ENCODE results near the gene RAB34. TPM values are rescaled to one million over a fixed set of nuclear protein-coding genes. Genes with fewer than 3 reads are reported as not detected.

The RAB34 gene
- total and polyA plus RNA-seq, 2 donors (not counting 1 experiment from before 2014, with no cell fraction given): 17.1 to 18.0 TPM

- peaks cover 11 to 20% of the 10 kb centered on the region in 2 donors for H3K4me1 ChIP-seq (ENCODE audit: control insufficient read depth in 2 of 2, insufficient read depth in 2 of 2, low read length in 2 of 2)
- Mint-ChIP-seq H3K27ac (peak within 1 kb of the TSS; percentile 93), H3K27me3 (no peaks in the 10 kb centered on the region), H3K4me3 (peak within 1 kb of the TSS; percentile 96), H3K9me3 (ENCODE audit: insufficient read depth) (no peaks in the 10 kb centered on the region), H3K4me1 (peaks cover 19% of the 10 kb centered on the region)
- WGBS (ENCODE audit: insufficient coverage): 0% methylated on average over 20 of the region's 20 CpGs
- TF ChIP-seq, protein P1, sequence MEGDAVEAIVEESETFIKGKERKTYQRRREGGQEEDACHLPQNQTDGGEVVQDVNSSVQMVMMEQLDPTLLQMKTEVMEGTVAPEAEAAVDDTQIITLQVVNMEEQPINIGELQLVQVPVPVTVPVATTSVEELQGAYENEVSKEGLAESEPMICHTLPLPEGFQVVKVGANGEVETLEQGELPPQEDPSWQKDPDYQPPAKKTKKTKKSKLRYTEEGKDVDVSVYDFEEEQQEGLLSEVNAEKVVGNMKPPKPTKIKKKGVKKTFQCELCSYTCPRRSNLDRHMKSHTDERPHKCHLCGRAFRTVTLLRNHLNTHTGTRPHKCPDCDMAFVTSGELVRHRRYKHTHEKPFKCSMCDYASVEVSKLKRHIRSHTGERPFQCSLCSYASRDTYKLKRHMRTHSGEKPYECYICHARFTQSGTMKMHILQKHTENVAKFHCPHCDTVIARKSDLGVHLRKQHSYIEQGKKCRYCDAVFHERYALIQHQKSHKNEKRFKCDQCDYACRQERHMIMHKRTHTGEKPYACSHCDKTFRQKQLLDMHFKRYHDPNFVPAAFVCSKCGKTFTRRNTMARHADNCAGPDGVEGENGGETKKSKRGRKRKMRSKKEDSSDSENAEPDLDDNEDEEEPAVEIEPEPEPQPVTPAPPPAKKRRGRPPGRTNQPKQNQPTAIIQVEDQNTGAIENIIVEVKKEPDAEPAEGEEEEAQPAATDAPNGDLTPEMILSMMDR (IDR thresholded peaks at IDR 0.05): no peak
- TF ChIP-seq EZH2 (IDR thresholded peaks at IDR 0.05; ENCODE audit: borderline replicate concordance, insufficient read depth, low read depth, low read length, poor library complexity, severe bottlenecking): no peak
- peaks cover 0 to 2% (median 0%) of the 10 kb centered on the region in 4 experiments for H3K27me3 ChIP-seq (replicated peaks in 1 of 4; ENCODE audit: control extremely low read depth in 1 of 4, control insufficient read depth in 3 of 4, insufficient read depth in 4 of 4, low read length in 3 of 4)
- peak within 1 kb of the TSS; percentile 96 for H2AFZ ChIP-seq (ENCODE audit: insufficient read depth, low read depth, low read length, poor library complexity, severe bottlenecking)
- ATAC-seq (ENCODE audit: low read depth) (peak; percentile 26), DNase-seq (no peak)
- peak within 1 kb of the TSS; percentile 69 to 79 for H3K27ac ChIP-seq (ENCODE audit: low read length in 2 of 2)
- POLR2A ChIA-PET: interaction anchor here (0.6 to 2.8 kb wide), 12 partner anchors 9 to 240 kb away, joined by 3 to 38 read pairs (median 4); partner anchors contain the start of genes BLTP2, NEK8, PHF12 and RPL23A
- peak within 1 kb of the TSS; percentile 93 for H3K4me2 ChIP-seq (replicated peaks; ENCODE audit: low read depth, low read length, poor library complexity, severe bottlenecking)
- CTCF ChIA-PET: interaction anchor here (0.6 to 3.2 kb wide), 6 partner anchors 8 to 190 kb away, joined by 3 to 31 read pairs (median 6); partner anchors contain the start of genes RPL23A and TLCD1
- H3K9me3 ChIP-seq (ENCODE audit: control extremely low read depth in 1 of 3, control insufficient read depth in 2 of 3, insufficient read depth in 1 of 3, low read length in 2 of 3): no peaks in the 10 kb centered on the region
- intact Hi-C loops (cut with micrococcal nuclease): loop anchor here (1.0 to 10.0 kb wide), 5 partner anchors 8 to 433 kb away; partner anchors contain the start of genes ALDOC, BLTP2, PIGS and RPL23A
- H3K4me3 ChIP-seq (ENCODE audit: control extremely low read depth in 1 of 5, extremely low read depth in 1 of 5, insufficient read depth in 1 of 5, low read depth in 2 of 5, low read length in 4 of 5): peak within 1 kb of the TSS; percentile 54 to 88 (median 73)
- no peaks in the 10 kb centered on the region for H4K20me1 ChIP-seq (ENCODE audit: control insufficient read depth, insufficient read depth, low read length, poor library complexity, severe bottlenecking)
- H3K79me2 ChIP-seq (ENCODE audit: control insufficient read depth, insufficient read depth, low read length): no peaks in the 10 kb centered on the region
- no peaks in the 10 kb centered on the region for H3K36me3 ChIP-seq (replicated peaks in 1 of 2; ENCODE audit: control extremely low read depth in 1 of 2, control insufficient read depth in 1 of 2, extremely low read depth in 1 of 2, insufficient read depth in 2 of 2, low read length in 1 of 2)
- peak within 1 kb of the TSS; percentile 74 for H3K9ac ChIP-seq (ENCODE audit: low read length)
These were observed 6.0 kb downstream of the RAB34 start, which contains the start of gene PROCA1 for GRCh38 chr17:28711723-28712031. TSS of gene PROCA1 (minus strand) at chr17:28711888. CDS start at chr17:28711660, 228 bp downstream.
